NCI-H345 treated with DMSO at 0.1 percent for 48 hours (cell line): ENCODE measurements around the gene DTD1.

Experiments
- DNase-seq: peaks from one replicate; lab custom pipeline; 2025; ENCODE audit not compliant: unreplicated experiment; lab: John Stamatoyannopoulos, UW

Gene DTD1

DNA sequence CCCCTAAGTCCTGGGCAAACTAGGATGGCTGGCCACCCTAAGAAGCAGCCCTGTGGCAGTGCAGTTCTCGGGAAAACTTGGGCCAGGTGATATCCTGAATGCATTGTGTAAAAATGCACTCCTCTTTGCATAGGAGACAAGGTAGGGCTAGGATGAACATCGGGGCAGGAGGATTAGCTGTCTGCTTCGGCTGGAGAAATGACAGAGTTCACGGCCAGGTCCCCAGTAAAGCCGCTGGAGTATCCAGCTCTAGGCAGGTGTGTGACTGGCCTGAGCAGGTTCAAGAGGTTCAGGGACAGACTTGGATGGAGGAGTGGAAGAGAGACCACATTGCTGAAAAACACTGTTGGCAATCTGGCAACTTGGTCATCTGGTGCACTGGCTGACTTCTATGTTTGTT, 26.4 kb downstream of the DTD1 start:
- no peak for DNase-seq

DNA sequence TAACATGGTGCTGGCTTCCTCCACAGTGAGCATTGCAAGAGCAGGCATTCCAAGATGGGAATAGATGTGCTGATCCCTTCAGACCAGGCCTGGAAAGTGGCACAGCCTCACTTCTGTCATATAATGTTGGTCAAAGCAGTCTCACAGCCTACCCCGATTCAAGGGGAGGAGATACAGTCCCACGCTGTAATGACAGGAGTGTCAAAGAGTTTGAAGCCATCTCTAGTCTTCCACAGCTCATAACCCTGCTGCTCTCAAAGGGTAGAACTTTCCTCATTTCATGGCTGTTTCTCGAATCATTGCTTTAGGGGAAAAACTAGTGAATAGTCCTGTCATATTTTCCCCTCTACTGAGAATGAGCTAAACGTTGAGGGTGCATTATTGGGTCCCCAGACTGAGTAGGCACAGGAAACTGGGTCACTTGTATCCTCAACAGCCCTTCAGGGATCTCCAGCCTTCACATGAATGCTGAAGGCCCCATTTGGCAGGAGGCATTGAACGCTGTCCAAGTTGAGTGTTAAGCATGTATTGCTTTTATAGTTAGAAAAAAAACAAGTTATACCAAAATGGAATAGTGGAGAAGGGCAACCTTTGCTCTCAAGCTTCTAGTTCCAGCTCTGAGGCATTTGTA, 27.3 kb downstream of the DTD1 start:
- no peak for DNase-seq

DNA sequence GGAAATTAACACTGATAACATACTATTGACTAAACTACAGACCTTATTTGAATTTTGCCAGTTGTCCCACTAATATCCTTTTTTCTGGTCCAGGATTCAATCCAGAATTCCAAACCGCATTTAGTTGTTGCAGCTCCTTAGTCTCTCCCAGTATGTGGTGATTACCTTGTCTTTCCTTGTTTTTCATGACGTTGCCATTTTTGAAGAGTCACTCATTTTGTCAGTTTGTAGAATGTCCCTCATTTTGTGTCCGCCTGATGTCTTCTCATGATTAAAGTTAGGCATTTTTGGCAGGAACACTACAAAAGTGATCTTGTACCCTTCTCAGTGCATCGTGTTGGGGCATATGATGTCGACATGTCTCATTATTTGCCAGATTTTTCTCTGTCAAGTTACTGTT, 33.1 kb downstream of the DTD1 start:
- DNase-seq, result no peak

DNA sequence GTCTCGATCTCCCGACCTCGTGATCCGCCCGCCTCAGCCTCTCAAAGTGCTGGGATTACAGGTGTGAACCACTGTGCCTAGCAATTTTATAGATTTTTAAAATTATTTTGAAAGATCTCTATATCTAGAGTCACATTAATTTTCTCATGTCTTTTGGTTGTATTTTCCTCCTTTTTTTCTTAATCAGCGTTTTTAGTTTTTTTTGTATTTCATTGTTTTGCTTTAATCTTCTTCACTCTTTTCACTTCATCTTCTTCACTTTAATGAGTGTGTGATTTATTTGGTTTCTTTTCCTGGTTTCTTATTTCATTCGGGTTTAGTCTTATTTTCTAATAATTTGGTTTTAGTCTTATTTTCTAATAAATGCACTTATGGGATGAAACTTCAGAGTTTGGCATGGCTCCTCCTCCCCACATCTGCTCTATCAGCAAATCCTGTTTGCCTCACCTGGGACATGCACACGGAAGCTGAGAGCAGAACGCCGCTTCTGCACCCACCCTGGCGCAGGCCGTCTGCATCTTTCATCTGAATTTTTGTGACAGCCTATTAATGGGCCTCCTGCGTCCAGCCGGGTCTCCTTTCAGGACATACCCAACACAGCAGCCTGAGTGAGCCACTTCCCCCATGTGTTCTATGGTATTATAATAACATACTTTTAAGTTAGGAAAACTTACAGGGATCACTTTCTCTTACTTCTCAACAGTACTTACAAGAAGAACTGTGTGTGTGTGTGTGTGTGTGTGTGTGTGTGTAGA, 35.5 kb downstream of the DTD1 start:
- DNase-seq, result no peak

DNA sequence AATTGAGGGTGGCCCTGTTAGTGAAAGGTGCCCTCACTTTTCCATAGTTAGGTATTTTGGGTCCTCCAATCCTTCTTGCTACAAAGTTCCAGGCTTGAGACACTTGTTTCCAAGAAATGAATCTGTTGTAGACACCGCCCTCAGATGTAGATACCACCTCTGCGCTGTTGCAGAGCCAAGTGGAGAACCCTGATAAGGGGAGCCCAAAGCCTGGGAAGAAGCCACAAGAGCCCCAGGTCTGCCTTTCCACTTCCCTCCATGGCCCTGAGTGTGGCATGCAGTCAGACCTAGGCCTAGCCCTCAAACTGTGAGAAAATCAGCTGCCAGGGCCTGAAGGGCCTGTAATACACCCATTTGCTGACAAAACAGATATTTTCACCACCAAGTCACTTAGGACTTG, 37.1 kb downstream of the DTD1 start:
- DNase-seq, result no peak

DNA sequence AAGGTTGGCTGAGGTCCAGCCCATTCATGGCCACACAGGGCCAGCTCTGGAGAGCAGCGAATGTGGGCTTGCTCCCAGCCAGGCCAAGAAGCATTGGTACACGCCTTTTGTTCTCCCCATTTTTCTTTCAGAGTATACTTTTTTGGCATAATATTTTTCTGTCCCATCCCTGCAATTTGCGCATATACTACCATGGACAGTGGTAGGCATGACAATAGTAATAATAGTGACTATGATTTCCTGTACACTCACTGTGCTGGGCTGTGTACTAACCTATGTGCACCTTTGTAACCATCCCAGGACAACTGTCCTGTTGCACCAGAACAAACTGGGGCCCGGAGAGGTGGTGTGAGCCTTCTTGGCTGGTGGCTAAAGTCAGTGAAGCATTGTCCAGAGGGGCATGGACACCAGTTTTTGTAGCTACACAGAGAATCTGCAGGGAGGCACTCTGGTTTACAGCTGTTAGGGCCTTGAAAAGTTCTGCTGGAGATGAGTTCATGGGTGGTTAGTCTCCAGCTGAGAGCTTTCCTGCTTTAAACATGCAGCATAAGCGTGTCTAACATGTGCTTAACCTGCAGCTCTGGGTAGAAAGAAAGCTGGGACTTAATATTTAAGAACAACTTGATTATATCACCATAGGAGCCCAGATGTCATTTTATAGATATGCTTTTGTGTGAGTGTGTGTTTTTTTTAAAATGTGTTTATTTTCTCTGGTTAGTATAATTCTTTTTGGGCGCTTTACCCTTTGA, 38.2 kb downstream of the DTD1 start:
- no peak for DNase-seq

DNA sequence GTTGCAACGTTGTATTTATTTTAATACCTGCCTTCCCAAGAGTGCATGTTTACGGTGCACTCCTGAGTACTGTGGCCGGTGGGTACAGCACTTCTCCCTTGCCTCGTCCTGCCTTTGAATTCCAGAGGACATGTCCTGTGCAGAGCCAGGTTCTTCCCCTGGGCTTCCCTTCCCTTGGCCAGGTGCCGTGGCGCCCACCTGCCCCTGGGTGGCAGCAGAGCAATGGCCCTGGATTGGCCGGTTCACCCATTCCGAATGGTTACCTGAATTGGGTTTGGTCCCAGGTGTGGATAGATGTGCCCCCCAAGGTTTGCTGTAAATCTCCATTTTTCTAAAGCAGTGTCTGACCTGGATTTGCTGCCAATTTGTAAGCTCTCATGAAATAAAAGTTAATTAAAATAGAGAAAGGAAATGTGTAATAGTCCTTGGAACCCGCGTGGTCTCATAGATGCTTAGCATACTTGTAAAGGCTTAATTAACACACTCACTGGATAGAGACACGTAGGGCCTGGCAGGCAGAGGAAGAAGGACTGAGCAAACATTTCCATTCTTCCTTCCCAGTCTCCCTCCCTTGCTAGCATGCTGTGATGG, 40.6 kb downstream of the DTD1 start:
- DNase-seq, result peak; percentile 3

DNA sequence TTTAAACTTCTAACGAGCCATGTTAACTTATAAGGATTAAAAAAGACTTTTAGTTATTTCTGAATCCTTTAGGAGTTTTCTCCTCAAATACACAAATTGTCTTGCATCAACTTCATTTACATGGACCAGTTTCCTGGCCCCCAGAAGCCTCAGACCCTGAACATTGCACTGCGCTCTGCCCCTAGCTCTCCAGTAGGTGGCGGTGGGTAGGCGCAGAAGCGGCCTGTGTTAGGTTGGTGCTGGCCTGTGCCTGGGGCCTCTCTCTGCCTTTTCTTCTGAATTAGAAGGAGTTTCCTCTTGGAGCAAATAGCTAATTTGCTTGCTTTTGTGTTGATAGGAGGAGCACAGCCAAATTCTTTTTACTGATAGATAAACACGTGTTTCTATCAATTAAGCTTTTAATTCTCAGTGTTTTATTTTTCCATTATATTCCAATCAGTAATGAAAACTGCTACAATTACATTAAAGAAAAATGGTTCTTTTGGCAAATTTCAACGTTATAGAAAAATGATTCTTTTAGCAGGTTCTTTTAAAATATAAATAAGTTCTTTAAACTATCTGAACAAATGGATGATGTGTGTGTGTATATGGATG, 44.4 kb downstream of the DTD1 start:
- peak; percentile 54 for DNase-seq

DNA sequence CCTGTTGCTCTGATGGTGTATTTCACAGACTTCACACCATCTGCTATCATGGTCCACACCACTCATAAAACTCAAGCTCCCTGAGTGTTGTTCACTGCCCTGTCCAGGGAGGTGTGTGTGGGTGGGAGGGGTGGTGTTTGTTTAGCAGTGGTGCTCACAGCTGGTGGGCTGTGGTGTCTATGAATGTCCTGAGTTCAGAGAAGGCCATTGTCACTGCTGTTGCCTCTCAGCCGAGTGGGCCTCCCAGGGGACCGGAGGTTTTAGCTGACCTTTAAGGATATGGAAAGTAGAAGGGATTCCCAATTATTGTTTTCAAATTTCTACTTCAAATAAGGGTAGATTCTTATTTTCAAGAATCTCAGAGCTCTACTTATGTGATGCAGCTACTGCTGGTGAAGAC, 45.6 kb downstream of the DTD1 start:
- DNase-seq, result no peak

DNA sequence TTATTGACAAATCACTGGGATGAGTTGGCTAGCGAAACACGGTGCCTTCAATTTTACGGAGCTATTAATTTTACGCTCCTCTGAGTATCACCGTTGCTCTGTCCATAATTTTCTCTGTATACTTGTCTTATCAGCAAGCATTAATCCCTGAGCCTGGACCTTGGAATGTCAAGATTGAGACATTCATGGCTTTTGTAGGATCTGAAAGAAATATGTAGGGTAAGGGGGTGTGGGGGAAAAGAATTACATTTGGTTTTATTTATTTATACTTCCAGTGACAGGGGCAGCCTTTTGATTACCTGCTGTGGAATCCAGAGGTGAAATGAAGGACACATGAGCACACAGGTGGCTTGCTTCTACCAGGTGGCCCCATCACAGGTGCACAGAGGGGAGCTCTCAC, 46.6 kb downstream of the DTD1 start:
- DNase-seq, result no peak

DNA sequence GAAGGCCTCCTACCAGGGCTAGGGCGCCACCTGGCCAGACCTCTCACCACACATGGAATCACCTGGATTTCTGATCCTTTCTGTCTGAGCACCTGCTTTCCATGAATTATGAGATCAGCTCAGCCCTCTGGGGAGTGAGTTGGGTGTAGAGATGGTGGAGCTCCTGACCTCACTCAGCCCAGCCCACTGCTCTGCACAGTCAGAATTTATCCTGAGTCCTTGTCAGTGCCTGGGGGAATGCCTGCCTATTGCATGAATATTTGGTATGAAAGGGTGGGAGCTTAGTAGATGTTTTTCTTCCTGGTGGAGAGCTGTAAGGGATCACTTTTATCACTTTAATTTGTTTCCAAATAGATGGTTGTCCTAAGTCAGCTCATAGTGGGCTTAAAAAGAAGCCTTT, 47.5 kb downstream of the DTD1 start:
- no peak for DNase-seq

DNA sequence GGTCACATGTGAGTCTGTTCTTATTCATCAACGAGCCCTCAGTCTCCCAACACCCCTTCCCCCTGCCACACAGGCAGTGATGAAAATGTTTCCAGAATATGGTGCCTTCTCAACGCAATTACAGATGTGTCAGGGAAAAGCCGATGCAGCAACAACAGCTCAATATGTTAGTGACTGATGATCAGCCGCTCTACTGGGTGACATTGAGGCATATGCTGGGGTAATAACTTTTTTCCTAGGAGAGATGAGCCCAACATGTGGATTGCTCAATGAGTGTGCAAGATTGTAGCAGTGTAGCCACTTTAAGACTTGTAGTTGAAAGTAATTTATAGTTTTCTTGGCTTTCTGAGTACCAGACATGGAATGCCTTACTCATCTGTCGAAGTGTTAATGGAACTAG, 49.4 kb downstream of the DTD1 start:
- no peak for DNase-seq

DNA sequence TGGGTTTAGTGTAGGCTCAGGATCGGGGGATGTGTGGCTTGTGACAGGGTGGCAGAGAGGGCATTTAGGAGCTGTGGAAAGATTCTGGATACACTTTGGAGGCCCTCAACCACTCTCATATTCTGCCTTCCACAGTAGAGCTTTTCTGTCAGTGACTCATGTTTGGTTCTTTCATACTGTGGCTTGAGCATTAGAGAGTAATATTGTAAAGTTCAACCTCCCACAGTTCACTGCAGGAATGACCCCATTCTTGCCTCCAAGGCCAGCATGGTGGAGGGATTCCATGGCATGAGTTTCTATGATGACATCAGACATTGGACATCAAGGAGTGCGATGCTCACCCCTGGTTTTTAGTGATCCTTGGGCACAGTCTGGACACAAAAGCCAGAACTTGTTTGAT, 50.9 kb downstream of the DTD1 start:
- no peak for DNase-seq

DNA sequence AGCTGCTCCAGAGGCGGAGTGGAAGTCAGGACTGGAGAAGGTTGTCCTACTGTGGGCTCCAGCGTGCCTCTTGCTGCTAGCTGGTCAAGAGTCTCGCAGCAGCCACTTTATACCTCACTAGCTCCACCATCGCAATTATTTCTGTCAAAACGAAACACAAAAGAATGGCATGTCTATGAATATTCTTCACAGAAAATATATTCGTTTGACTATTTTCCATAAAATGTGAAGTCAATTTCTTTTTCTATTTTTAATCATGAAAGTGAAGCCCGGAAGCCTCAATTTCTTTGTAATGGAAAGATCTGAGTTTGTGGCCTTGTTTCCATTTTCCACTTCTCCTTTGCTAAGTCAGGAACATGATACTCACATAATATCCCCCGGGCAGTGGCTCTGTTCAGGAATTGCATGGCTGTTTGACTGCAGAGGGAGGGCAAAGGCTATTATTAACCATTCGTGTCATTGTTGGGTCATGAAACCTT, 51.7 kb downstream of the DTD1 start:
- DNase-seq, result no peak

DNA sequence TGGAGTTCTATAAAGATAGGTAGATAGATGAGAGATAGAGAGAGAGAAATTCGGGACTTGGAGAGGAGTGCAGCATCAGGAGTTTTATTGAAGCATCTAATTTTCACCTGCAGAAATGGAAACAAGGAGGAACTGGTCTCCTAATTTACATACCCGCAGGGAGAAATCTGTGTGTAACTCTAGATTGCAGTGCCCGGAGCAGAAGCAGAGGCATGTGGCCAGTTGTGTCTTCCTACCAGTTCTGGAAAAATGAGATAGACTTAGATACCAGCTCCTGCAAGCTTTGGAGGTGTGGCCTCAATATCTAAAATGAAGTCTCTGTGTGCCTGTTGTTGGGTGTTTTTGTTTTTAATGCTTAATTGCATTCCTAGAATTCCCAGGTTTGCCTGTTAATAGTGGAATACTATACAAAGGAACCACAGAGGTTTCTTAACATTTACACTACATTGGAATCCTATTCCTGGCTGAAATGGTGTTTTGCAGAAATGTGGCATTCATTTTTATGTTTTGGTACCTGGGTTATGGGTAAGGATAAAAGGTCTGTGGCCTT, 57.4 kb downstream of the DTD1 start:
- no peak for DNase-seq

DNA sequence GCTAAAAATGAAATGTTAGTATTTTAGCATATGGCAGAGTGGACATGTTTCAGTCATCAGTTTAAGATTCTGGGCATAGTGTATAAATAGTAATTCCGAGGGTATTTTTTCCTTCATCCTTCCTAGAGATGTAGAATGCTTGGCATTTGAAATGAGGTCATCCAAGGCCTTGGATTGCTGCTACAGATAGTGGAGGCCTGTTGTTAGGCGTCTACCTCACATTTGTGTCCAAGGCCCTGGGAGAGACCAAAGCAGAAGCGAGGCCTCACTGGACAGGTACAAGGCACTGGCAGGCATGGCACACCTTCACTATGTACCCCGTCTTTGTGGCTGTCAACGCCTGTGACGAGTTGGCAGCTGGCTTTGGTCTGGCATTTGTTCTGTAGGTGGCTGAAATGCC, 58.0 kb downstream of the DTD1 start:
- DNase-seq, result no peak

DNA sequence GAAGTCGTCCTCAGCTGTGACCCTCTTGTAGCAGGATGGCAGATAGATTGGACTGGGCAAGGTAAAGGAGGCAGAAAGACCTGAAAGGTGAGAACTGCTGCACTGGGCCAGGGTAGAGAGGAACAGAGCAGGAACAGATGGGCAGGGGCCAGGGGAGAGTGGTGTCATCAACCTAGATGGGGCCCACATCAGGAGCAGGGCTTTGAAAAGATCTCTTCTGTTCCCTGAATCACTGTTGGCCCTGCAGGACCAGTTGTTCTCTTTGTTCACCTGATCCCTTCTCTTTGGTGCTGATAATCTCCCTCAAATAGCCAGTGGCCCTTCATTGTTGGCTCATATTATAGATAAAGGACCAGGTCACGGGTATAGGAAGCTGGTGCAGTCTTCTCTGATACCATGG, 59.9 kb downstream of the DTD1 start:
- DNase-seq, result no peak

DNA sequence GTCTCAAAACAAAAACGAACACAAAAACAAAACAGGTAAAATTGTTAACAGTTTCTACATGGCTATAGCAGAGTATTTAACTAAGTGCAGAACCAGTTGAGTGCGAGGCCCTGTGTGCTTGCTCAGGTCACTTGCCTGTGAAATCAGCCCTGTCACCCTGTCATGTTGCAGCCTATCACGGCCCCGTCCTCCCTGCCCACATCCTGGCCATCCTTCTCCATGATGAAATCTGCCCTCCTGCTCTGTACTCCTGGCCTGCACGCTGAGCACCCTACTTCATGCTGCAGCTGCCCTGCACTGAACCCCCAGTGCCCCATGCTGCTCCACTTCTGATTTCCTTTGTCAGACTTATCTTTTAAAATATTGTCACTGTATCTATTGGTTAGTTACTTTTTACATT, 62.4 kb downstream of the DTD1 start:
- DNase-seq, result no peak

DNA sequence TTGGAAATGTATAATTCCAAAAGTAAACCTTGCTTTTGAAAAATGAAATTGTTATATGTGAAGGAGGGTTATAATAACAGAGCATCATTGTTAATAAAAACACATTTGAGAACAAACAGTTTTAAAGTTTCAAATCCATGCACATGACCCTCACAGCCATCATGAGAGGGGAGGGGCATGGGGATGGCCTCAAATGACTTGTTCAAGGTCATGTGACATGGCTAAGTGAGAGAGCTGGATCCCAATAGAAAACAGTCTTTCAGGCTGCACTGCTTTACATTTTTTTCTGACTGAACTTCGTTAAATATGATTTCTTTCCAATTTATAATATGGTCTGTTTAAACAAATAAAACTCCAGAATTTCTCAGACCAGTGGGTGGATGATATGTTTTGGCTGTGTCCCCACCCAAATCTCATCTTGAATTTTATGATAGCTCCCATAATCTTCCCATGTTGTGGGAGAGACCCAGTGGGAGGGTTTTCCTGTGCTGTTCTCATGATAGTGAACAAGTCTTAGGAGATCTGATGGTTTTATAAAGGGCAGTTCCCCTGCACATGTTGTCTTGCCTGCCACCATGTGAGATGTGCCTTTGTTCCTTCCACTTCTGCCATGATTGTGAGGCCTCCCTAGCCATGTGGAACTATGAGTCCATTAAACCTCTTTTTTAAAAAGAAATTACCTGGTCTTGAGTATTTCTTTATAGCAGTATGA, 66.0 kb downstream of the DTD1 start:
- no peak for DNase-seq

DNA sequence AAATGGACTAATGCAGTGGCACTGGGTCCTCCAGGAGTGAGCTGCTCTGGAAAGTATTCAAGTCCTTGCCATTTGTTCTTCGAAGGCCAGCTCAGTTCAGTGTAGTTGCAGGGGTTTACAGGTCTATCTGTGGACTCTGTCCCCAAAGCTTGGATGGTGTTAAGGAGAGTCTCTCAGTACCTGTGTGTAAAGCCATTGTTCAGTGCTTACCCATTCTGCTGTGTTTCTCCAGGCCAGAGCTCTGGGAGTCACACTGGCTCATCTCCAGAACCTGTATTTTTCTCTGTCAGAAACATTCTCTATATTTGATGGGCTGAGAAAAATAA, 66.6 kb downstream of the DTD1 start:
- DNase-seq, result no peak

DNA sequence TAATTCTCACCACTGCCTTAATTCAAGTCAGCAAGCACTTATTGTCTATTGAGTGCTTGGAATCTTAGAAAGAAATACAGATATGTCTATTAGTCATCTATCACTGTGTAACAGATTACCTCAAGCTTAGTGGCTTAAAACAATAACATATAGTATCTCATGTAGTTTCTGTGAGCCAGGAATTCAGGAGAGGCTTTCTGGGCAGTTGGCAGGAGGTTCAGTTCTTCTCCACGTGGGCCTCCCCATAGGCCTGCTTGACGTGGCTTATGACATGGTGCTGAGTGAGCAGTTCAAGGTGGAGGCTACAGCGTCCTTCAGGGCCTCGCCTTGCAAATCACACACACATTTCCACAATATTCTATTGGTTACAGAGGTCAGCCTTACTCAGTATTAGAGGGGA, 69.7 kb downstream of the DTD1 start:
- no peak for DNase-seq
